K562 (cell line): ENCODE measurements around the gene TMEM63A. TPM values are rescaled to one million over a fixed set of nuclear protein-coding genes. Genes with fewer than 3 reads are reported as not detected.
A peak's percentile ranks its signal among the peaks of the same experiment; 100 is the strongest.

Experiments
- CUX1 ChIP-seq: fragments of 200-800 bp; sonication (Bioruptor generic); IDR thresholded peaks from 2 replicates; pipeline ENCODE4 v1.6.1; 2016; ENCODE audit warnings: missing genetic modification characterization, missing compliant biosample characterization
- DPF2 ChIP-seq: fragments of 450-650 bp; IDR thresholded peaks from 2 replicates; pipeline ENCODE4 v1.6.1; 2016
- HIVEP1 ChIP-seq: fragments of 250-450 bp; sonication (Bioruptor Pico); IDR thresholded peaks from 2 replicates; pipeline ENCODE4 v1.4.0; 2020; ENCODE audit warnings: mild to moderate bottlenecking
- KAT8 ChIP-seq: fragments of 450-650 bp; IDR thresholded peaks from 2 replicates; pipeline ENCODE4 v1.6.1; 2016; ENCODE audit warnings: low read depth, mild to moderate bottlenecking
- MAFG ChIP-seq: fragments of 450-650 bp; conservative IDR thresholded peaks from 2 replicates; pipeline ENCODE4 v1.6.1; 2016; ENCODE audit warnings: missing genetic modification characterization, missing compliant biosample characterization
- MCM2 ChIP-seq: fragments of 450-650 bp; IDR thresholded peaks from 2 replicates; pipeline ENCODE4 v1.6.1; 2017; ENCODE audit warnings: low read depth, mild to moderate bottlenecking
- NUFIP1 ChIP-seq: fragments of 450-650 bp; IDR thresholded peaks from 2 replicates; pipeline ENCODE4 v1.6.1; 2018; ENCODE audit not compliant: partially characterized antibody
- POLR2AphosphoS5 ChIP-seq: IDR thresholded peaks from 2 replicates; pipeline ENCODE4 v1.6.1; 2011; ENCODE audit warnings: mild to moderate bottlenecking, low read depth, low read length, moderate library complexity; ENCODE audit not compliant: control insufficient read depth, insufficient read depth
- RFX5 ChIP-seq: IDR thresholded peaks from 2 replicates; pipeline ENCODE4 v1.6.1; 2011; ENCODE audit warnings: low read depth, mild to moderate bottlenecking, improper control_type of control experiment, low read length
- SMAD2 ChIP-seq: fragments of 150-350 bp; IDR thresholded peaks from 2 replicates; pipeline ENCODE4 v1.6.1; 2014; ENCODE audit warnings: low read depth, mild to moderate bottlenecking, low read length
- SMARCA4 ChIP-seq: fragments of 450-650 bp; IDR thresholded peaks from 2 replicates; pipeline ENCODE4 v1.6.1; 2016
- TRIM24 ChIP-seq, 2 experiments: fragments of 450-650 bp; IDR thresholded peaks; 2 replicates each; pipeline ENCODE4 v1.6.1; 2016
- USF2 ChIP-seq: sonication (generic); formaldehyde crosslinking; IDR thresholded peaks from 2 replicates; pipeline ENCODE4 v1.5.0; 2020; ENCODE audit warnings: missing genetic modification reagents
- ZBTB17 ChIP-seq: fragments of 450-650 bp; formaldehyde crosslinking; IDR thresholded peaks from 2 replicates; pipeline ENCODE4 v1.4.0; 2020; ENCODE audit warnings: mild to moderate bottlenecking
- ZNF212 ChIP-seq: fragments of 450-650 bp; formaldehyde crosslinking; IDR thresholded peaks from 2 replicates; pipeline ENCODE4 v1.4.0; 2020; ENCODE audit warnings: mild to moderate bottlenecking
- ZNF217 ChIP-seq: sonication (generic); formaldehyde crosslinking; IDR thresholded peaks from 2 replicates; pipeline ENCODE4 v1.8.0; 2022; ENCODE audit warnings: mild to moderate bottlenecking, missing genetic modification reagents
- ZNF764 ChIP-seq: fragments of 250-450 bp; sonication (Bioruptor Pico); IDR thresholded peaks from 2 replicates; pipeline ENCODE4 v1.4.0; 2020; ENCODE audit warnings: low read depth, mild to moderate bottlenecking, moderate library complexity
- polyA plus RNA-seq, 8 experiments: library from polyadenylated mRNA; depleted of rRNA in 4 of 8; stranded (reverse) in 5 of 8; unstranded in 3 of 8; fragments of >200 nt; fragmentation: Nextera tagmentation in 2 of 8; fragmentation: Illumina TruSeq in 1 of 8; extraction: Ambion mirVana in 2 of 8; extraction: Trizol in 1 of 8; gene quantifications; 2 replicates each; pipeline versions ENCODE4 v1.2.1 to v1.2.3, GENCODE V29; 2011 to 2014; ENCODE audit warnings: inconsistent platforms in 1 of 8, missing spikeins in 1 of 8
- total RNA-seq, 7 experiments: library from RNA; depleted of rRNA in 6 of 7; stranded (reverse); fragments of >200 nt in 6 of 7; fragmentation: Illumina TruSeq in 2 of 7; extraction: Trizol in 2 of 7; gene quantifications; 2 replicates each; pipeline versions ENCODE4 v1.2.1 to v1.2.3, GENCODE V29; 2011 to 2021; ENCODE audit warnings: low replicate concordance in 1 of 7
- TF ChIP-seq, protein P1 (sequence below): sonication (generic); formaldehyde crosslinking; IDR thresholded peaks from 2 replicates; pipeline ENCODE4 v1.9.0; 2022; ENCODE audit warnings: mild to moderate bottlenecking, missing genetic modification reagents
- TF ChIP-seq, protein P2 (sequence below): fragments of 250-450 bp; sonication (Bioruptor Pico); IDR thresholded peaks from 2 replicates; pipeline ENCODE4 v1.4.0; 2020; ENCODE audit warnings: mild to moderate bottlenecking, moderate library complexity
- TF ChIP-seq, protein P3 (sequence below): IDR thresholded peaks from 3 replicates; pipeline ENCODE4 v1.6.1; 2011; ENCODE audit warnings: borderline replicate concordance, mild to moderate bottlenecking; ENCODE audit not compliant: insufficient read length, insufficient read depth

TMEM63A gene
- total and polyA plus RNA-seq, 9 of the 15 experiments (the other 6 are each of a cell fraction or from before 2014, with no cell fraction given) = 2.0 to 54.6 (median 17.5) TPM

GRCh38 chr1:225882694-225883615, 775 bp upstream of the TMEM63A start (continued):
- TF ChIP-seq CUX1 (CRISPR knock-in tag) = no peak
- no peak for TF ChIP-seq ZNF212 (CRISPR knock-in tag)
- no peak for TF ChIP-seq SMARCA4
- no peak for TF ChIP-seq MAFG (tag)
- TF ChIP-seq, protein P1, sequence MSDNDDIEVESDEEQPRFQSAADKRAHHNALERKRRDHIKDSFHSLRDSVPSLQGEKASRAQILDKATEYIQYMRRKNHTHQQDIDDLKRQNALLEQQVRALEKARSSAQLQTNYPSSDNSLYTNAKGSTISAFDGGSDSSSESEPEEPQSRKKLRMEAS = no peak
- no peak for TF ChIP-seq NUFIP1
- TF ChIP-seq, protein P2, sequence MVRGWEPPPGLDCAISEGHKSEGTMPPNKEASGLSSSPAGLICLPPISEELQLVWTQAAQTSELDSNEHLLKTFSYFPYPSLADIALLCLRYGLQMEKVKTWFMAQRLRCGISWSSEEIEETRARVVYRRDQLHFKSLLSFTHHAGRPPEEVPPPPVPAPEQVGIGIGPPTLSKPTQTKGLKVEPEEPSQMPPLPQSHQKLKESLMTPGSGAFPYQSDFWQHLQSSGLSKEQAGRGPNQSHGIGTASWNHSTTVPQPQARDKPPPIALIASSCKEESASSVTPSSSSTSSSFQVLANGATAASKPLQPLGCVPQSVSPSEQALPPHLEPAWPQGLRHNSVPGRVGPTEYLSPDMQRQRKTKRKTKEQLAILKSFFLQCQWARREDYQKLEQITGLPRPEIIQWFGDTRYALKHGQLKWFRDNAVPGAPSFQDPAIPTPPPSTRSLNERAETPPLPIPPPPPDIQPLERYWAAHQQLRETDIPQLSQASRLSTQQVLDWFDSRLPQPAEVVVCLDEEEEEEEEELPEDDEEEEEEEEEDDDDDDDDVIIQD = no peak; the same call in 1 of the 2 replicates
- TF ChIP-seq RFX5 = no peak
- TF ChIP-seq, protein P3, sequence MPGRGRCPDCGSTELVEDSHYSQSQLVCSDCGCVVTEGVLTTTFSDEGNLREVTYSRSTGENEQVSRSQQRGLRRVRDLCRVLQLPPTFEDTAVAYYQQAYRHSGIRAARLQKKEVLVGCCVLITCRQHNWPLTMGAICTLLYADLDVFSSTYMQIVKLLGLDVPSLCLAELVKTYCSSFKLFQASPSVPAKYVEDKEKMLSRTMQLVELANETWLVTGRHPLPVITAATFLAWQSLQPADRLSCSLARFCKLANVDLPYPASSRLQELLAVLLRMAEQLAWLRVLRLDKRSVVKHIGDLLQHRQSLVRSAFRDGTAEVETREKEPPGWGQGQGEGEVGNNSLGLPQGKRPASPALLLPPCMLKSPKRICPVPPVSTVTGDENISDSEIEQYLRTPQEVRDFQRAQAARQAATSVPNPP = no peak
- no peak for TF ChIP-seq HIVEP1 (CRISPR knock-in tag)
- 0 out of 2 replicates have a peak, but pooled peaks have one; percentile 31 for TF ChIP-seq DPF2
- no peak for TF ChIP-seq KAT8
- TF ChIP-seq ZBTB17 (CRISPR knock-in tag) = no peak
- TF ChIP-seq POLR2AphosphoS5 = no peak; the same call in 1 of the 2 replicates
- TF ChIP-seq USF2 (CRISPR knock-in tag) = 0 out of 2 replicates have a peak, but pooled peaks have one; percentile 1
- no peak for TF ChIP-seq ZNF764 (CRISPR knock-in tag)
- TF ChIP-seq ZNF217 = no peak
- no peak for TF ChIP-seq MCM2
- no peak for TF ChIP-seq SMAD2
- TF ChIP-seq TRIM24 (IDR thresholded peaks at IDR 0.05) = no peak
